A673 (cell line): ENCODE results near the gene SPEG.

Experiments
- CTCF ChIP-seq: fragments of 300-800, 200-600 bp; sonication (generic); conservative IDR thresholded peaks from 2 replicates; pipeline ENCODE4 v1.5.1; 2017; ENCODE audit warnings: low read depth, mild to moderate bottlenecking, antibody characterized with exemption, low read length, moderate library complexity, mixed read lengths
- EZH2 ChIP-seq: fragments of 200-600 bp; sonication (generic); IDR thresholded peaks from 2 replicates; pipeline ENCODE4 v1.6.1; 2017; ENCODE audit warnings: borderline replicate concordance, low read depth, mild to moderate bottlenecking, mixed read lengths, antibody characterized with exemption, low read length; ENCODE audit not compliant: poor library complexity, severe bottlenecking

- no peak for TF ChIP-seq CTCF
- no peak for TF ChIP-seq EZH2
Measured at GRCh38 chr2:219508444-219508734, 73.7 kb downstream of the SPEG start.
